SK-N-SH treated with all-trans-retinoic acid at 6 μM for 48 hours (cell line): ENCODE measurements around the gene TAF10.

Experiments used
- ATAC-seq: fragments of 200-7000 bp; cut with Tn5 transposase; 3 replicates; pipeline ENCODE4 v1.9.1; 2020; ENCODE audit warnings: mild to moderate bottlenecking, moderate library complexity
- ESRRG ChIP-seq: fragments of 250-450 bp; sonication (Bioruptor Pico); IDR thresholded peaks from 2 replicates; pipeline ENCODE4 v1.6.1; 2021; ENCODE audit warnings: mild to moderate bottlenecking
- GLIS3 ChIP-seq: fragments of 250-450 bp; sonication (Bioruptor Pico); IDR thresholded peaks from 2 replicates; pipeline ENCODE4 v1.5.0; 2020; ENCODE audit warnings: mild to moderate bottlenecking, moderate library complexity
- ISL1 ChIP-seq: fragments of 250-450 bp; sonication (Bioruptor Pico); IDR thresholded peaks from 2 replicates; pipeline ENCODE4 v2.1.2; 2022; ENCODE audit warnings: mild to moderate bottlenecking, moderate library complexity
- OSR1 ChIP-seq: fragments of 250-450 bp; sonication (Bioruptor Pico); IDR thresholded peaks from 2 replicates; pipeline ENCODE4 v1.8.0; 2022; ENCODE audit warnings: moderate library complexity, mild to moderate bottlenecking, inconsistent platforms
- SNAI2 ChIP-seq: fragments of 250-450 bp; sonication (Bioruptor Pico); IDR thresholded peaks from 2 replicates; pipeline ENCODE4 v1.5.0; 2020; ENCODE audit warnings: mild to moderate bottlenecking, moderate library complexity
- TCF4 ChIP-seq: fragments of 250-450 bp; sonication (Bioruptor Pico); IDR thresholded peaks from 2 replicates; pipeline ENCODE4 v1.8.0; 2021; ENCODE audit warnings: mild to moderate bottlenecking, moderate library complexity, borderline replicate concordance
- ZC3H10 ChIP-seq: fragments of 250-450 bp; sonication (Bioruptor Pico); IDR thresholded peaks from 2 replicates; pipeline ENCODE4 v1.5.1; 2021; ENCODE audit warnings: mild to moderate bottlenecking, moderate library complexity
- ZFP3 ChIP-seq: fragments of 250-450 bp; sonication (Bioruptor Pico); IDR thresholded peaks from 2 replicates; pipeline ENCODE4 v1.5.0; 2020; ENCODE audit warnings: mild to moderate bottlenecking, moderate library complexity
- ZFP30 ChIP-seq: fragments of 450-650 bp; formaldehyde crosslinking; IDR thresholded peaks from 2 replicates; pipeline ENCODE4 v1.5.0; 2022; ENCODE audit warnings: mild to moderate bottlenecking, moderate library complexity
- ZNF70 ChIP-seq: fragments of 450-650 bp; formaldehyde crosslinking; IDR thresholded peaks from 2 replicates; pipeline ENCODE4 v1.5.0; 2020; ENCODE audit warnings: mild to moderate bottlenecking, moderate library complexity
- ZNF8 ChIP-seq: fragments of 450-650 bp; formaldehyde crosslinking; IDR thresholded peaks from 2 replicates; pipeline ENCODE4 v1.5.0; 2020; ENCODE audit warnings: mild to moderate bottlenecking, moderate library complexity
- TF ChIP-seq, protein P1 (sequence below): fragments of 250-450 bp; sonication (Bioruptor Pico); IDR thresholded peaks from 2 replicates; pipeline ENCODE4 v1.5.1; 2021; ENCODE audit warnings: mild to moderate bottlenecking, moderate library complexity
- TF ChIP-seq, protein P2 (sequence below): fragments of 250-450 bp; sonication (Bioruptor Pico); IDR thresholded peaks from 2 replicates; pipeline ENCODE4 v1.5.1; 2020; ENCODE audit warnings: low read depth, mild to moderate bottlenecking, moderate library complexity
- TF ChIP-seq, protein P3 (sequence below): fragments of 250-450 bp; sonication (Bioruptor Pico); IDR thresholded peaks from 2 replicates; pipeline ENCODE4 v1.8.0; 2021; ENCODE audit warnings: low read depth, mild to moderate bottlenecking, moderate library complexity, borderline replicate concordance
- TF ChIP-seq, protein P4 (sequence below): fragments of 250-450 bp; sonication (Bioruptor Pico); IDR thresholded peaks from 2 replicates; pipeline ENCODE4 v1.8.0; 2020; ENCODE audit warnings: mild to moderate bottlenecking, moderate library complexity, borderline replicate concordance
- TF ChIP-seq, protein P5 (sequence below): fragments of 250-450 bp; sonication (Bioruptor Pico); IDR thresholded peaks from 2 replicates; pipeline ENCODE4 v1.5.0; 2020; ENCODE audit warnings: mild to moderate bottlenecking, moderate library complexity

TAF10 gene

DNA sequence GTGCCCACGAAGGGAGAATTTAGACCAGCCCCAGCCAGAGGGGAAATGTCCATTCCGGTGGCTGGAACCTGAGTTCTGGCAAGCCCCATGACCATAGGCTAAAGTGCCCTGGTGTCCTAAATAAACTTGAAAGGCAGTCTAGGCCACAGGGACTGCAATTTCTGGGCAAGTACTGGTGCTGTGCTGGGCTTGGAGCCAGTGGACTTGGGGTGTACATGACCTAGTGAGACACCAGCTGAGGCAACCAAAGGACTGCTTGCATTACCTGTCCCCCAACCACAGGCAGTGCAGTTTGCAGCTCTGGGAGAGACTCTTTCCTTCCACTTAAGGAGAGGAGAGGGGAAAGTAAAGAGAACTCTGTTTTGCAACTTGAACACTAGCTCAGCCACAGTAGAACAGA lies 32.3 kb downstream of the TAF10 start:
- TF ChIP-seq, protein P1, sequence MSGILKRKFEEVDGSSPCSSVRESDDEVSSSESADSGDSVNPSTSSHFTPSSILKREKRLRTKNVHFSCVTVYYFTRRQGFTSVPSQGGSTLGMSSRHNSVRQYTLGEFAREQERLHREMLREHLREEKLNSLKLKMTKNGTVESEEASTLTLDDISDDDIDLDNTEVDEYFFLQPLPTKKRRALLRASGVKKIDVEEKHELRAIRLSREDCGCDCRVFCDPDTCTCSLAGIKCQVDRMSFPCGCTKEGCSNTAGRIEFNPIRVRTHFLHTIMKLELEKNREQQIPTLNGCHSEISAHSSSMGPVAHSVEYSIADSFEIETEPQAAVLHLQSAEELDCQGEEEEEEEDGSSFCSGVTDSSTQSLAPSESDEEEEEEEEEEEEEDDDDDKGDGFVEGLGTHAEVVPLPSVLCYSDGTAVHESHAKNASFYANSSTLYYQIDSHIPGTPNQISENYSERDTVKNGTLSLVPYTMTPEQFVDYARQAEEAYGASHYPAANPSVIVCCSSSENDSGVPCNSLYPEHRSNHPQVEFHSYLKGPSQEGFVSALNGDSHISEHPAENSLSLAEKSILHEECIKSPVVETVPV (CRISPR knock-in tag): no peak
- TF ChIP-seq, protein P2, sequence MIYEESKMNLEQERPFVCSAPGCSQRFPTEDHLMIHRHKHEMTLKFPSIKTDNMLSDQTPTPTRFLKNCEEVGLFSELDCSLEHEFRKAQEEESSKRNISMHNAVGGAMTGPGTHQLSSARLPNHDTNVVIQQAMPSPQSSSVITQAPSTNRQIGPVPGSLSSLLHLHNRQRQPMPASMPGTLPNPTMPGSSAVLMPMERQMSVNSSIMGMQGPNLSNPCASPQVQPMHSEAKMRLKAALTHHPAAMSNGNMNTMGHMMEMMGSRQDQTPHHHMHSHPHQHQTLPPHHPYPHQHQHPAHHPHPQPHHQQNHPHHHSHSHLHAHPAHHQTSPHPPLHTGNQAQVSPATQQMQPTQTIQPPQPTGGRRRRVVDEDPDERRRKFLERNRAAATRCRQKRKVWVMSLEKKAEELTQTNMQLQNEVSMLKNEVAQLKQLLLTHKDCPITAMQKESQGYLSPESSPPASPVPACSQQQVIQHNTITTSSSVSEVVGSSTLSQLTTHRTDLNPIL (CRISPR knock-in tag): no peak
- no peak for ATAC-seq

DNA sequence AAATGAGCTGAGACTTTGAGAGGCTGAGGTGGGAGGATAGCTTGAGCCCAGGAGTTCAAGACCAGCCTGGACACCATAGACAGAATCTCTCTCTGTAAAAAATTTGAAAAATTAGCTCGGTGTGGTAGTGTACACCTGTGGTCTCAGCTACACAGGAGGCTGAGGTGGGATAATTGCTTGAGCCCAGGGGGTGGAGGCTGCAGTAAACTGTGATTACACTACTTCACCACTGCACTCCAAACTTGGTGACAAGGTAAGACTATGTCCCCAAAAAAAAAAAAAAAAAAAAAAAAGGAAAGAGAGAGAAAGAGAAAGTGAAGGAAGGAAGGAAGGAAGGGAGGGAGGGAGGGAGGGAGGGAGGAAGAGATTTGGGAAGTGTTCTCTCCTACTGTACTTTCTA lies 33.9 kb downstream of the TAF10 start:
- ATAC-seq: no peak
- TF ChIP-seq ISL1 (CRISPR knock-in tag) (no peak), GLIS3 (CRISPR knock-in tag) (no peak)

DNA sequence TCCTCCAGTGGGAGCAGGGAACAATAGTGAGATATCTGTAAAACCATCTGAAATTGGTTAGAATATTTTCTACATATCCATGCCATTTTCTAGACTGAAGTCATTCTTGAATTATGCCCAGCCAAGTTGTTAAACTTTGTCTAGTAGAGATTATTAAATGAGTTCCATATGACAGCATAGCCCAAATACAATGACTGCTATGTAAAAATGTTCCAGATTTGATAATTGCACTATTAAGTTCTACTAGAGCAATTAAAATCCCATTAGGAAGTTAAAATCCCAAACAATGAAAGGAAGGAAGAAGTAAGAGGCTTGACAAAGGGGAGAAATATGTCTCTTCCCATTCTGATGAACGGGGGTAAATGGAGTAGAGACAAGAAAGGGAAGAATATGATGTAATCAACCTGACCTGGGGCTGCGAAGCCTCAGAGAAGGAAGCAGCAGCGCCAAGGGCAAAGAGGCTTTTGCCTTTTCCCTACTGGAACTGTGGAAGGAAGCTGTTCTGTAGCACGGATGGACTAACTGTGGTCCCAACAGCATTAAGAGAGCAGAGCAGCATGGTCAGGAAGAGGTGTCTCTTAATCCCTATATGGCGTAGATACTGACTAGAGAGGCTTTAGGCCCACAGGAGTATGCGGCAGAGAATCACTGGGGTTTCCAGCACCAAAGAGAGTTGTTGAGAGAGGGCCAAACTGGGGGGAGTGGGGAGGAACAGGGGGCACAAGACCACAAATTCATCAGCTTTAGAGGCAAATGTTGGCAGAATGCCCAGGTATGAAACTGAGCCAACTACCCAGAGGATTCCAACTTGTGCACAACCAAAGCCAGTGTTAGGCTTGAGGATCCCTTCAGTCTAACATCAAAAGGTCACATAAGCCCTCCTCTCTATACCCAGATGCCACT lies 35.3 kb downstream of the TAF10 start:
- peak; percentile 81 for ATAC-seq
- no peak; the same call in 1 of the 2 replicates for TF ChIP-seq ZFP3 (CRISPR knock-in tag)
- peak; percentile 58; the same call in 1 of the 2 replicates for TF ChIP-seq TCF4
- TF ChIP-seq, protein P3, sequence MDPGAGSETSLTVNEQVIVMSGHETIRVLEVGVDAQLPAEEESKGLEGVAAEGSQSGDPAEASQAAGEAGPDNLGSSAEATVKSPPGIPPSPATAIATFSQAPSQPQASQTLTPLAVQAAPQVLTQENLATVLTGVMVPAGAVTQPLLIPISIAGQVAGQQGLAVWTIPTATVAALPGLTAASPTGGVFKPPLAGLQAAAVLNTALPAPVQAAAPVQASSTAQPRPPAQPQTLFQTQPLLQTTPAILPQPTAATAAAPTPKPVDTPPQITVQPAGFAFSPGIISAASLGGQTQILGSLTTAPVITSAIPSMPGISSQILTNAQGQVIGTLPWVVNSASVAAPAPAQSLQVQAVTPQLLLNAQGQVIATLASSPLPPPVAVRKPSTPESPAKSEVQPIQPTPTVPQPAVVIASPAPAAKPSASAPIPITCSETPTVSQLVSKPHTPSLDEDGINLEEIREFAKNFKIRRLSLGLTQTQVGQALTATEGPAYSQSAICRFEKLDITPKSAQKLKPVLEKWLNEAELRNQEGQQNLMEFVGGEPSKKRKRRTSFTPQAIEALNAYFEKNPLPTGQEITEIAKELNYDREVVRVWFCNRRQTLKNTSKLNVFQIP (CRISPR knock-in tag): no peak
- TF ChIP-seq, protein P2 (CRISPR knock-in tag): peak; percentile 75
- TF ChIP-seq SNAI2 (CRISPR knock-in tag): no peak
- 0 out of 2 replicates have a peak, but pooled peaks have one; percentile 44 for TF ChIP-seq ZC3H10
- TF ChIP-seq, protein P4, sequence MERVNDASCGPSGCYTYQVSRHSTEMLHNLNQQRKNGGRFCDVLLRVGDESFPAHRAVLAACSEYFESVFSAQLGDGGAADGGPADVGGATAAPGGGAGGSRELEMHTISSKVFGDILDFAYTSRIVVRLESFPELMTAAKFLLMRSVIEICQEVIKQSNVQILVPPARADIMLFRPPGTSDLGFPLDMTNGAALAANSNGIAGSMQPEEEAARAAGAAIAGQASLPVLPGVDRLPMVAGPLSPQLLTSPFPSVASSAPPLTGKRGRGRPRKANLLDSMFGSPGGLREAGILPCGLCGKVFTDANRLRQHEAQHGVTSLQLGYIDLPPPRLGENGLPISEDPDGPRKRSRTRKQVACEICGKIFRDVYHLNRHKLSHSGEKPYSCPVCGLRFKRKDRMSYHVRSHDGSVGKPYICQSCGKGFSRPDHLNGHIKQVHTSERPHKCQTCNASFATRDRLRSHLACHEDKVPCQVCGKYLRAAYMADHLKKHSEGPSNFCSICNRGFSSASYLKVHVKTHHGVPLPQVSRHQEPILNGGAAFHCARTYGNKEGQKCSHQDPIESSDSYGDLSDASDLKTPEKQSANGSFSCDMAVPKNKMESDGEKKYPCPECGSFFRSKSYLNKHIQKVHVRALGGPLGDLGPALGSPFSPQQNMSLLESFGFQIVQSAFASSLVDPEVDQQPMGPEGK (CRISPR knock-in tag): peak; percentile 92; the same call in 1 of the 2 replicates
- peak; percentile 97 for TF ChIP-seq ISL1 (CRISPR knock-in tag)
- TF ChIP-seq ZFP30 (CRISPR knock-in tag): no peak
- TF ChIP-seq ZNF8 (CRISPR knock-in tag): no peak
- TF ChIP-seq ESRRG (CRISPR knock-in tag): no peak
- TF ChIP-seq, protein P5, sequence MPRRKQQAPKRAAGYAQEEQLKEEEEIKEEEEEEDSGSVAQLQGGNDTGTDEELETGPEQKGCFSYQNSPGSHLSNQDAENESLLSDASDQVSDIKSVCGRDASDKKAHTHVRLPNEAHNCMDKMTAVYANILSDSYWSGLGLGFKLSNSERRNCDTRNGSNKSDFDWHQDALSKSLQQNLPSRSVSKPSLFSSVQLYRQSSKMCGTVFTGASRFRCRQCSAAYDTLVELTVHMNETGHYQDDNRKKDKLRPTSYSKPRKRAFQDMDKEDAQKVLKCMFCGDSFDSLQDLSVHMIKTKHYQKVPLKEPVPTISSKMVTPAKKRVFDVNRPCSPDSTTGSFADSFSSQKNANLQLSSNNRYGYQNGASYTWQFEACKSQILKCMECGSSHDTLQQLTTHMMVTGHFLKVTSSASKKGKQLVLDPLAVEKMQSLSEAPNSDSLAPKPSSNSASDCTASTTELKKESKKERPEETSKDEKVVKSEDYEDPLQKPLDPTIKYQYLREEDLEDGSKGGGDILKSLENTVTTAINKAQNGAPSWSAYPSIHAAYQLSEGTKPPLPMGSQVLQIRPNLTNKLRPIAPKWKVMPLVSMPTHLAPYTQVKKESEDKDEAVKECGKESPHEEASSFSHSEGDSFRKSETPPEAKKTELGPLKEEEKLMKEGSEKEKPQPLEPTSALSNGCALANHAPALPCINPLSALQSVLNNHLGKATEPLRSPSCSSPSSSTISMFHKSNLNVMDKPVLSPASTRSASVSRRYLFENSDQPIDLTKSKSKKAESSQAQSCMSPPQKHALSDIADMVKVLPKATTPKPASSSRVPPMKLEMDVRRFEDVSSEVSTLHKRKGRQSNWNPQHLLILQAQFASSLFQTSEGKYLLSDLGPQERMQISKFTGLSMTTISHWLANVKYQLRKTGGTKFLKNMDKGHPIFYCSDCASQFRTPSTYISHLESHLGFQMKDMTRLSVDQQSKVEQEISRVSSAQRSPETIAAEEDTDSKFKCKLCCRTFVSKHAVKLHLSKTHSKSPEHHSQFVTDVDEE (CRISPR knock-in tag): no peak
- no peak for TF ChIP-seq ZNF70 (CRISPR knock-in tag)
- no peak for TF ChIP-seq OSR1 (CRISPR knock-in tag)
